Liver (tissue), 3 donors: ENCODE results near the gene CFAP69.

Experiments
- CTCF ChIP-seq: fragments of 150-350 bp; IDR thresholded peaks from 2 replicates; pipeline ENCODE4 v1.5.1; 2017; ENCODE audit warnings: improper control_type of control experiment, low read depth, low read length; ENCODE audit not compliant: missing input control
- REST ChIP-seq: IDR thresholded peaks from 2 replicates; pipeline ENCODE4 v1.6.1; 2016; ENCODE audit warnings: antibody characterized with exemption, mild to moderate bottlenecking
- SP1 ChIP-seq: IDR thresholded peaks from 2 replicates; pipeline ENCODE4 v1.6.1; 2018; ENCODE audit warnings: antibody characterized with exemption, mild to moderate bottlenecking
- TAF1 ChIP-seq: conservative IDR thresholded peaks from 2 replicates; pipeline ENCODE4 v1.6.1; 2016; ENCODE audit warnings: antibody characterized with exemption, mild to moderate bottlenecking
- donor health status: healthy.
- donor health status: healthy.

GRCh38 chr7:90238583-90238982, 6.4 kb upstream of the CFAP69 start:
- TF ChIP-seq CTCF (no peak), TAF1 (no peak), REST (no peak), SP1 (no peak)
